SK-N-SH (cell line): ENCODE data around the gene C6orf89.

Experiments
- CTCF ChIP-seq: fragments of 200-600 bp; sonication (generic); IDR thresholded peaks from 2 replicates; pipeline ENCODE4 v1.6.1; 2017; ENCODE audit warnings: antibody characterized with exemption, mild to moderate bottlenecking, moderate library complexity
- FOXJ3 ChIP-seq: sonication (generic); formaldehyde crosslinking; IDR thresholded peaks from 2 replicates; pipeline ENCODE4 v1.5.1; 2020; ENCODE audit warnings: mild to moderate bottlenecking, missing genetic modification reagents
- GABPA ChIP-seq: IDR thresholded peaks from 2 replicates; pipeline ENCODE4 v1.4.0; 2012; ENCODE audit warnings: low read depth, mild to moderate bottlenecking
- POLR2AphosphoS5 ChIP-seq: IDR thresholded peaks from 2 replicates; pipeline ENCODE4 v1.6.1; 2012; ENCODE audit warnings: low read depth, low read length
- REST ChIP-seq: IDR thresholded peaks from 2 replicates; pipeline ENCODE4 v1.6.1; 2012; ENCODE audit warnings: mild to moderate bottlenecking, low read depth, low read length, moderate library complexity
- RFX5 ChIP-seq: IDR thresholded peaks from 2 replicates; pipeline ENCODE4 v1.6.1; 2012; ENCODE audit warnings: mild to moderate bottlenecking, improper control_type of control experiment, low read length
- YY1 ChIP-seq: IDR thresholded peaks from 2 replicates; pipeline ENCODE4 v1.4.0; 2012; ENCODE audit warnings: low read depth, mild to moderate bottlenecking

- TF ChIP-seq GABPA (no peak), POLR2AphosphoS5 (no peak), CTCF (no peak), REST (no peak), FOXJ3 (CRISPR knock-in tag) (no peak), YY1 (no peak), RFX5 (no peak)
Measured at GRCh38 chr6:36967757-36968156, 82.0 kb downstream of the C6orf89 start.
